HEK293 (cell line): ENCODE data around the gene AKR1C3.
"Not testable (repeated sequence)": the region's sequence is repeated elsewhere in the genome, so short reads cannot be mapped to it uniquely, and the experiment has no call there.

Experiments used
- KLF1 ChIP-seq: fragments of 450-650 bp; formaldehyde crosslinking; IDR thresholded peaks from 2 replicates; pipeline ENCODE4 v1.5.1; 2016; ENCODE audit warnings: missing biosample characterization, missing genetic modification characterization
- SCRT1 ChIP-seq: fragments of 450-650 bp; formaldehyde crosslinking; IDR thresholded peaks from 2 replicates; pipeline ENCODE4 v1.5.1; 2016; ENCODE audit warnings: missing biosample characterization, missing genetic modification characterization, borderline replicate concordance
- TRIM28 ChIP-seq: IDR thresholded peaks from 2 replicates; pipeline ENCODE4 v1.6.1; 2011; ENCODE audit warnings: low read length, control low read depth, borderline replicate concordance
- ZNF121 ChIP-seq: fragments of 450-650 bp; formaldehyde crosslinking; IDR thresholded peaks from 2 replicates; pipeline ENCODE4 v1.5.1; 2016; ENCODE audit warnings: missing biosample characterization, missing genetic modification characterization
- ZNF169 ChIP-seq: fragments of 450-650 bp; formaldehyde crosslinking; IDR thresholded peaks from 2 replicates; pipeline ENCODE4 v1.5.1; 2016; ENCODE audit warnings: missing biosample characterization, missing genetic modification characterization
- ZNF658 ChIP-seq: fragments of 450-650 bp; formaldehyde crosslinking; IDR thresholded peaks from 2 replicates; pipeline ENCODE4; 2016; ENCODE audit warnings: missing biosample characterization, missing genetic modification characterization
- ZNF701 ChIP-seq: fragments of 450-650 bp; formaldehyde crosslinking; IDR thresholded peaks from 2 replicates; pipeline ENCODE4 v1.5.1; 2016; ENCODE audit warnings: missing biosample characterization, missing genetic modification characterization
- TF ChIP-seq, protein P1 (sequence below): fragments of 450-650 bp; formaldehyde crosslinking; IDR thresholded peaks from 2 replicates; pipeline ENCODE4 v1.5.1; 2016; ENCODE audit warnings: missing biosample characterization, missing genetic modification characterization
- TF ChIP-seq, protein P2 (sequence below): fragments of 450-650 bp; formaldehyde crosslinking; IDR thresholded peaks from 2 replicates; pipeline ENCODE4 v1.5.1; 2017; ENCODE audit warnings: missing biosample characterization, mild to moderate bottlenecking, missing genetic modification characterization, moderate library complexity
- TF ChIP-seq, protein P3 (sequence below): fragments of 450-650 bp; formaldehyde crosslinking; conservative IDR thresholded peaks from 2 replicates; pipeline ENCODE4 v1.5.1; 2016; ENCODE audit warnings: low read depth, missing biosample characterization, missing genetic modification characterization
- TF ChIP-seq, protein P4 (sequence below): fragments of 450-650 bp; formaldehyde crosslinking; IDR thresholded peaks from 2 replicates; pipeline ENCODE4 v1.5.1; 2016; ENCODE audit warnings: missing biosample characterization, missing genetic modification characterization

DNA sequence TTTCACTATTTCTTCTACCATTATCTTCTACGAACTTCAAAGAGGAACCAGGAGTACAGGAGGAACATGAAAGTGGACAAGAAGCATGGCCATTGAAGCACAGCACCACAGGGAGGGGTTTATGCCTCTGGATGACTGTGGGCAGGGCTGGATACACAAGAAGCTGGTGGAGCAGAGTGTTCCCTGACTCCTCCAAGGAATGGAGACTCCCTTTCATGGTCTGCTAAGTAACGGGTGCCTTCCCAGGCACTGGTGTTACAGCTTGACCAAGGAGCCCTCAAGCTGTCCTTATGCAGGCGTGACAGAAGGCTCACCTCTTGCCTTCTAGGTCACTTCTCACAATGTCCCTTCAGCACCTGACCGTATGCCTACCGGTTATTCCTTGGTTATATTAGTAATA, 47.2 kb upstream of the AKR1C3 start:
- not testable (repeated sequence) for TF ChIP-seq ZNF121 (tag by site-specific recombination); KLF1 (tag by site-specific recombination); ZNF169 (tag by site-specific recombination); ZNF658 (tag by site-specific recombination); SCRT1; TRIM28; ZNF701 (tag by site-specific recombination)
- TF ChIP-seq, protein P1, sequence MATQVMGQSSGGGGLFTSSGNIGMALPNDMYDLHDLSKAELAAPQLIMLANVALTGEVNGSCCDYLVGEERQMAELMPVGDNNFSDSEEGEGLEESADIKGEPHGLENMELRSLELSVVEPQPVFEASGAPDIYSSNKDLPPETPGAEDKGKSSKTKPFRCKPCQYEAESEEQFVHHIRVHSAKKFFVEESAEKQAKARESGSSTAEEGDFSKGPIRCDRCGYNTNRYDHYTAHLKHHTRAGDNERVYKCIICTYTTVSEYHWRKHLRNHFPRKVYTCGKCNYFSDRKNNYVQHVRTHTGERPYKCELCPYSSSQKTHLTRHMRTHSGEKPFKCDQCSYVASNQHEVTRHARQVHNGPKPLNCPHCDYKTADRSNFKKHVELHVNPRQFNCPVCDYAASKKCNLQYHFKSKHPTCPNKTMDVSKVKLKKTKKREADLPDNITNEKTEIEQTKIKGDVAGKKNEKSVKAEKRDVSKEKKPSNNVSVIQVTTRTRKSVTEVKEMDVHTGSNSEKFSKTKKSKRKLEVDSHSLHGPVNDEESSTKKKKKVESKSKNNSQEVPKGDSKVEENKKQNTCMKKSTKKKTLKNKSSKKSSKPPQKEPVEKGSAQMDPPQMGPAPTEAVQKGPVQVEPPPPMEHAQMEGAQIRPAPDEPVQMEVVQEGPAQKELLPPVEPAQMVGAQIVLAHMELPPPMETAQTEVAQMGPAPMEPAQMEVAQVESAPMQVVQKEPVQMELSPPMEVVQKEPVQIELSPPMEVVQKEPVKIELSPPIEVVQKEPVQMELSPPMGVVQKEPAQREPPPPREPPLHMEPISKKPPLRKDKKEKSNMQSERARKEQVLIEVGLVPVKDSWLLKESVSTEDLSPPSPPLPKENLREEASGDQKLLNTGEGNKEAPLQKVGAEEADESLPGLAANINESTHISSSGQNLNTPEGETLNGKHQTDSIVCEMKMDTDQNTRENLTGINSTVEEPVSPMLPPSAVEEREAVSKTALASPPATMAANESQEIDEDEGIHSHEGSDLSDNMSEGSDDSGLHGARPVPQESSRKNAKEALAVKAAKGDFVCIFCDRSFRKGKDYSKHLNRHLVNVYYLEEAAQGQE (tag by site-specific recombination): not testable (repeated sequence)
- TF ChIP-seq, protein P2, sequence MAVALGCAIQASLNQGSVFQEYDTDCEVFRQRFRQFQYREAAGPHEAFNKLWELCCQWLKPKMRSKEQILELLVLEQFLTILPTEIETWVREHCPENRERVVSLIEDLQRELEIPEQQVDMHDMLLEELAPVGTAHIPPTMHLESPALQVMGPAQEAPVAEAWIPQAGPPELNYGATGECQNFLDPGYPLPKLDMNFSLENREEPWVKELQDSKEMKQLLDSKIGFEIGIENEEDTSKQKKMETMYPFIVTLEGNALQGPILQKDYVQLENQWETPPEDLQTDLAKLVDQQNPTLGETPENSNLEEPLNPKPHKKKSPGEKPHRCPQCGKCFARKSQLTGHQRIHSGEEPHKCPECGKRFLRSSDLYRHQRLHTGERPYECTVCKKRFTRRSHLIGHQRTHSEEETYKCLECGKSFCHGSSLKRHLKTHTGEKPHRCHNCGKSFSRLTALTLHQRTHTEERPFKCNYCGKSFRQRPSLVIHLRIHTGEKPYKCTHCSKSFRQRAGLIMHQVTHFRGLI (tag by site-specific recombination): not testable (repeated sequence)
- TF ChIP-seq, protein P3, sequence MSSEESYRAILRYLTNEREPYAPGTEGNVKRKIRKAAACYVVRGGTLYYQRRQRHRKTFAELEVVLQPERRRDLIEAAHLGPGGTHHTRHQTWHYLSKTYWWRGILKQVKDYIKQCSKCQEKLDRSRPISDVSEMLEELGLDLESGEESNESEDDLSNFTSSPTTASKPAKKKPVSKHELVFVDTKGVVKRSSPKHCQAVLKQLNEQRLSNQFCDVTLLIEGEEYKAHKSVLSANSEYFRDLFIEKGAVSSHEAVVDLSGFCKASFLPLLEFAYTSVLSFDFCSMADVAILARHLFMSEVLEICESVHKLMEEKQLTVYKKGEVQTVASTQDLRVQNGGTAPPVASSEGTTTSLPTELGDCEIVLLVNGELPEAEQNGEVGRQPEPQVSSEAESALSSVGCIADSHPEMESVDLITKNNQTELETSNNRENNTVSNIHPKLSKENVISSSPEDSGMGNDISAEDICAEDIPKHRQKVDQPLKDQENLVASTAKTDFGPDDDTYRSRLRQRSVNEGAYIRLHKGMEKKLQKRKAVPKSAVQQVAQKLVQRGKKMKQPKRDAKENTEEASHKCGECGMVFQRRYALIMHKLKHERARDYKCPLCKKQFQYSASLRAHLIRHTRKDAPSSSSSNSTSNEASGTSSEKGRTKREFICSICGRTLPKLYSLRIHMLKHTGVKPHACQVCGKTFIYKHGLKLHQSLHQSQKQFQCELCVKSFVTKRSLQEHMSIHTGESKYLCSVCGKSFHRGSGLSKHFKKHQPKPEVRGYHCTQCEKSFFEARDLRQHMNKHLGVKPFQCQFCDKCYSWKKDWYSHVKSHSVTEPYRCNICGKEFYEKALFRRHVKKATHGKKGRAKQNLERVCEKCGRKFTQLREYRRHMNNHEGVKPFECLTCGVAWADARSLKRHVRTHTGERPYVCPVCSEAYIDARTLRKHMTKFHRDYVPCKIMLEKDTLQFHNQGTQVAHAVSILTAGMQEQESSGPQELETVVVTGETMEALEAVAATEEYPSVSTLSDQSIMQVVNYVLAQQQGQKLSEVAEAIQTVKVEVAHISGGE (tag by site-specific recombination): not testable (repeated sequence)
- TF ChIP-seq, protein P4, sequence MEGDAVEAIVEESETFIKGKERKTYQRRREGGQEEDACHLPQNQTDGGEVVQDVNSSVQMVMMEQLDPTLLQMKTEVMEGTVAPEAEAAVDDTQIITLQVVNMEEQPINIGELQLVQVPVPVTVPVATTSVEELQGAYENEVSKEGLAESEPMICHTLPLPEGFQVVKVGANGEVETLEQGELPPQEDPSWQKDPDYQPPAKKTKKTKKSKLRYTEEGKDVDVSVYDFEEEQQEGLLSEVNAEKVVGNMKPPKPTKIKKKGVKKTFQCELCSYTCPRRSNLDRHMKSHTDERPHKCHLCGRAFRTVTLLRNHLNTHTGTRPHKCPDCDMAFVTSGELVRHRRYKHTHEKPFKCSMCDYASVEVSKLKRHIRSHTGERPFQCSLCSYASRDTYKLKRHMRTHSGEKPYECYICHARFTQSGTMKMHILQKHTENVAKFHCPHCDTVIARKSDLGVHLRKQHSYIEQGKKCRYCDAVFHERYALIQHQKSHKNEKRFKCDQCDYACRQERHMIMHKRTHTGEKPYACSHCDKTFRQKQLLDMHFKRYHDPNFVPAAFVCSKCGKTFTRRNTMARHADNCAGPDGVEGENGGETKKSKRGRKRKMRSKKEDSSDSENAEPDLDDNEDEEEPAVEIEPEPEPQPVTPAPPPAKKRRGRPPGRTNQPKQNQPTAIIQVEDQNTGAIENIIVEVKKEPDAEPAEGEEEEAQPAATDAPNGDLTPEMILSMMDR (tag by site-specific recombination): not testable (repeated sequence)
